NCI-H2107 treated with DMSO at 0.1 percent for 48 hours (cell line): Measurements from ENCODE around the gene CCNB1IP1.
"Not testable (repeated sequence)": the region's sequence is repeated elsewhere in the genome, so short reads cannot be mapped to it uniquely, and the experiment has no call there.

ENCODE experiments used
- DNase-seq: peaks from one replicate; lab custom pipeline; 2025; ENCODE audit not compliant: unreplicated experiment; lab: John Stamatoyannopoulos, UW

Gene CCNB1IP1, protein sequence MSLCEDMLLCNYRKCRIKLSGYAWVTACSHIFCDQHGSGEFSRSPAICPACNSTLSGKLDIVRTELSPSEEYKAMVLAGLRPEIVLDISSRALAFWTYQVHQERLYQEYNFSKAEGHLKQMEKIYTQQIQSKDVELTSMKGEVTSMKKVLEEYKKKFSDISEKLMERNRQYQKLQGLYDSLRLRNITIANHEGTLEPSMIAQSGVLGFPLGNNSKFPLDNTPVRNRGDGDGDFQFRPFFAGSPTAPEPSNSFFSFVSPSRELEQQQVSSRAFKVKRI

DNA sequence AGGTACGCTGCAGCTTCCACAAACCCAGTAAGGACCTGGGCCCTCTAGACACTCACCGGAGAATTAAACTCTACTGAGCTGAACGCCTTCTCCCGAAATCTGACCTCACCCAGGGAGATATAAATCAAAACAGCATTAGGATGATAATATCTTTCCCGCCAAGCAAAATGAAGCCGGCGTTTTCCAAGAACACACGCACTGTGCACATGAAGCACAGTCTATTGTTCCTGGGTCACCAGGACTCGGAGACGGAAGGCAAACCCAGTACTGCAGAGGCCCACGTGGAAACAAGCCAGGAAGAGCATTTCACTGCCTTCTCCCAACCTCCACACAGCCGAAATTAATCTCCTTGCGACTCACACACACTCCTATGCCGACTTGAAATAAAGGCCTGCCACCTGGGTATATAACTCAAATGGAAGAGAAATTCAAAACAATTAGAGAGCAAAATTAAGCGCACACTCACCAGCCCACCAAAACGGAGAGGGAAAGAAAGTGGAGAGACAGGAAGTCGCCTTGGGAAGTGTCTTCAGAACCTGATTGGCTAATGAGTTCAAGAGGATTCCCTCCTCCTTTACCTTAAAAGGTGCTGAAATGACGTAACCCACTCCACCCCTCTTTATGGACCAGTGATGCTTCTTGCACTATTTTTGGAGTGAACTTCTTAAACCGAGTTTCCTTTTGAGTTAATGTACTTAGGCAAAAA lies at the start of gene CCNB1IP1:
Gene CCNB1IP1, minus strand, starts transcription at position 492 of the 706 bp plus-strand sequence. CDS start 16,756 bp downstream, outside the sequence.
- peak; percentile 96 for DNase-seq

DNA sequence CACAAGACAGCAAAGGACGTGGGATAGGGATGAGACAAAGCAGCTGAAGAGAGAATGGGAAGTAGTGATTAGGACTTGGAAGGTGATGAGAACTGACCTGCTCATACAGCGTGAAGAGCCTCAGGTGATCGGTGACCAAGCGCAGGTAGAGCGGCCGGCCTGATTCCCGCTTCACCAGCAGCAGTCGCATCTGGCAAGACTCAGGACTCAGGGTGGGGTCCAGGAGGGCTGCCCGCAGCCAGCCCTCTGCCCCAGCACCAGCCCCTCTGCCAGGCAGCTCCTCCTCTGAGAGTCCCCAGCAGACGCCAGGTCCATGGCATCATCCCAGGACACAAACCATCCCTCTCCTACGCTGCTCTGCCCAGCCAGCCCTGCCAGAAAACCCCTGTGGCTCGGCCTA lies 49.4 kb upstream of the CCNB1IP1 start:
- no peak for DNase-seq

DNA sequence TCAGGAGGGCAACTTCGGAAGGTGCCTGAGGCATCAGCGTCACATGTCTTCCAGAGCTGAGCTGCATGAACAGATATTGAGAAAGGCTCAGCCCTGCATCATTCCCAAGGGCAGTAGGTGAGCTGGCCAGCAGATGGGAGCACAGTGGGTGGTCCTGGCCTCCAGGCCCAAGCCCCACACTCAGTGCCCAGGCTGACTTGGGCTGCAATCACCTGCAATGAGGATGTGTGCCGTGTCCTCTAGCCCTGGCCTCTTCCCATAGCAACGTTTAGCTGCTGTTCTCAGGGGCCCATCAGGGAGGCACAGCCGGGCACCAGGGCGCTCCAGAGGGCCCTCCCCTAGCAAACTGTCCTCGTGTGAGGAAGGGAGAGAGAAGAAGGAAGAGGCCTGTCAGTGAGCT lies 48.3 kb upstream of the CCNB1IP1 start:
- no peak for DNase-seq

DNA sequence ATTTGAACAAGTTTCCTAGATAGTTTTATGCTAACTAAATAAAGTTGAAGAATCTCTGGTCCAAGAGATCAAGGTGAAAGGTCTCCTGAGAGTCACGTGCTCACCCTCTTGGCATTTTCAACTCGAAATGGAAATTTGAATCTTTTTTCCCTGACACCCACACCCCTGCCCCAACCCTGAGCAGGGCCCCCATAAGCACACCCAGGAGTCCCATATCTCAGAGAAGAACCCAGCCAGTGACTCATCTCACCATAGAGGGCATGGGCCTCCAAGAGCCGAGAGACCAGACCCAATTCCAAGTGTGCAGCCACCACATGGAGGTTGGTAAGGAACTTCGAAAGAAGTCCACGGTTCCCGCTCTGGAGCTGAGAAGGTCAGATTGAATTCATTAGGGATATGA lies 47.6 kb upstream of the CCNB1IP1 start:
- DNase-seq = no peak

DNA sequence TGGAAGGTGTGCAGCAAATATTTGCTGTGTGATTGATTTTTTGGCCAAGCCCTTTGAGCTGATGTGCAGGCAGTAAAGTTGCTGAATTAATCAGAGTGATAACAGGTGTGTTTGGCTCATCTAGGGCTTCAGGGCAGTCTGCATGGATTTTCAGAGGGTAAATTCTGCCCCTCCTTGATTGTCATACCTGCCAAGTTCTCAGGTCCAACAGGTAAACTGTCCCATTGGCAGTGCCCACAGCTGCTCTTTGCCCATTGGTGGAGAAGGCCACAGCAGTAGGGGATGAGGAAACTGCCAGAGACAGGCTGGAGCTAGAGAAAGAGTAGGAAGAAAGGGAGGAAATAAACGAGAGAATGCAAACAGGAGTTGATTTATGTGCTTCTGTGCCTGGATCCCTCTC lies 46.7 kb upstream of the CCNB1IP1 start:
- no peak for DNase-seq

DNA sequence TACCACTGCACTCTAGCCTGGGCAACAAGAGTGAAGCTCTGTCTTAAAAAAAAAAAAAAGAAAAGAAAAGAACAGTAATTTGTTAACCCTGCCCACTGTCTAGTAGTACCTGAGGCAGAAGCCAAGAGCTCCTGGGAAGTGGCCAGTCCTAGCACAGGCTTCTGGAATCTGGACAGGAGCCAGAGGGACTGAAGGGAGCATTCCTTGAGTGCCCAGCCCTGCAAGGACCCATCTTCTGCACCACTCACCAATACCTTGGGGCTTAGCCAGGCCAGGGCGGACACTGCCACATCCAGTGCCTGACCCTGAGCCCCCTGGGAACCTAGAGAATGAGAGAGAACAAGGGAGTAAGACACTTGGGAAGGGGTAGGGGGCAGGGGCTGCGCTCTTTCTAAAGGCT lies 44.1 kb upstream of the CCNB1IP1 start:
- no peak for DNase-seq

DNA sequence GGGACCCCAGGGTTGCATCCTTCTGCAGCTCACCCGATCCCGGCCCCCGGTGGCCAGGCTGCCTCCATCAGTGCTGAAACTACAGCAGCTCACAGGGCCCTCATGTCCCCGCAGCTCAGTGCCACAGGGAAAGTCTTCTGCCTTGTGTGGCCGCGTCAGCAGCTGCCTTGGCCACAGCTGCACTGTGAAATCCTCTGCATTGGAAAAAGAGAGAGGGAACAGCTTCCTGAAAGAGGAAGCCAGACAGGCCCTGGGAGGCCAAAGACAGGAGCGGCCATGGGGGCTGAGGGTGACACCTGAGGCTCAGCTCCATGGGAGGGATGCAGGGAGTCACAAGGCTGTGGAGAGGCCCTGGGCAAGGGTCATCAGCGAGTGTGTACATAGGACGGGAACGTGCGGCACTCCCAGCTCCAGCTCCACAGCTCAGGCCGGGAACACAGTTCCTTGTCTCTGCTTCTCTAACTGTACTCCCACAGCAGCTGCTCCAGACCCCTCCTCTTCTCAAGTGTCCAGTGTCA lies 43.1 kb upstream of the CCNB1IP1 start:
- no peak for DNase-seq

DNA sequence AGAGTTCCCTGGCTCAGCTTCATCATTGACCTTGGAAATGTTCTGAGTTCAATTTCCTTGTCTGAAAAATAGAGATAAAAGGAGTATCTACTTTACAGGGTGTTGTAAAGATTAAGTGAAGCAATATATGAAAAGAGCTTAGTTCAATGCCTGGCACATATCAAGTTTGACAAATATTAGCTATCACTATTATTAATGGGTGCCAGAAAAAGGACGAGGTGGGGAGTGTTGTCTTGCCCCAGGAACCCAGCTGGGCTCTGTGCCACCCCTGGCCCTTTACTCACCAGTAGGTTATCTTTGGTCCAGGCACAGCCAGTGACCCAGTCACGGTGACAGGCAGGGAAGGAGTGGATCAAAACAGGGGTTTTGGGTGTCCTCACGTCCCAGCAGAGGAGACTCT lies 42.4 kb upstream of the CCNB1IP1 start:
- no peak for DNase-seq

DNA sequence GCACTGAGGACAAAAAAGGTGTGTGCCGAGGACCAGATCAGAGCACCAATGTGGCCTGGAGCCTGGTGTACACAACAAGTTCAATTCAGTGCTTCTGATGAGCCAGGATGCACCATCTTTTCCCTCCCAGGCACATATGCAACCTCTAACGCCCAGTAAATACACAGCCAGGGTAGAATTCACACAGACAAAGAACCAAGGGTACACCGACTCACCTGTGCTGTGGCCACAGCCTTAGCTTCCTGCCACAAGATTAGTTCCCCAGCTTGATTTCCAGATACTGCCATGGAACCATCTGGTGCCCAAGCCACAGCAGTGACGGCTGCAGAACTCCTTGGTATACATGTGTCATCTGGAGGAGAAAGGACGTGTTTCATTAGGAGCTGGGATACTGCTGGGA lies 39.7 kb upstream of the CCNB1IP1 start:
- DNase-seq = no peak

DNA sequence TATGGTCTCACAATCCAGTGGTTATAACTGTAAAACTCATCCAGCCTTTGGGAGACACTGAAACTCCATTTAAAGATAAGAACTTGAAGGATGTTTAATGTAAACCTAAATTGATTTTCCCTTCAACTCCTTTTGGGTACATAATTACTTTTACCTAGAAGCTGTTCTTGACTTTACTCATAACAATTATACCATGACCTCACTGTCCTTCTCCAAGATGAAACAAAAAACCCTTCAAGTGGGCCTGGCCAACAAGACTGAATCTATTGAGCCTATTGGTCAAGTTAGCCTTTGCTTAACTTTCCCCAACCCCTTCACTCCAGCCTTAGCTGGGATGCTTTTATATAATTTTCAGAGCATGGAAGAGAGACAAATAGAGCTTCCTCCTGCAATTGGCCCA lies 32.8 kb upstream of the CCNB1IP1 start:
- no peak for DNase-seq

DNA sequence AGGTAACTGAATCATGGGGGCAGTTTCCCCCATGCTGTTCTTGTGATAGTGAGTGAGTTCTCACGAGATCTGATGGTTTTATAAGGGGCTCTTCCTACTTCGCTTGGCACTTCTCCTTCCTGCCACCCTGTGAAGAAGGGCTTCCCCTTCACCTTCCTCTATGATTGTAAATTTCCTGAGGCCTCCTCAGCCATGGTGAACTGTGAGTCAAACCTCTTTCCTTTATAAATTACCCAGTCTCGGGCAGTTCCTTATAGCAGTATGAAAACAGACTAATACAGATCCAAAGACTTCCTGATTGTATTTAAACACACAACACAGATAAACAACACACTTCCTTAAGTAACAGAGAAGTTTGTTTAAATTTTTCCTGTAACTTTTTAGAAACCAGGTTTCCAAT lies 25.4 kb upstream of the CCNB1IP1 start:
- DNase-seq = not testable (repeated sequence)

DNA sequence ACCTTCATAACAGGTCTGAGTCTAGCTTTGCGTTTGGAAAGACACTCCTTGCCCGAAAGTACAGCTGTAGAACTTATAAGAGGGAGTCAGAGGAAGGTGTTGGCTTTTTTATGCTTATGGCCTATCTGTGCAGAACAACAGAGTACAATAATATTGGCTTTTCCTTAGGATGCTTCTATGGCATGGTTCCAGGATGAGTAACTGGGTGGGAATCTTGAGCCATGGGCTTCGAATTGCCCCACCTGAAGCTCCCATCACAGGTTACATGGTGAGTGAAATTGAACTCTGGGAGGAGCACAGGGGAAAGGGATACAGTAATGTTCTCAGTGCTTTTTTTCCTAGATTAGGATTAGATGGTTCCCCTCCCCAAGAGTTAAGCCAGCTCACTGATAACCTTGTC lies 23.3 kb upstream of the CCNB1IP1 start:
- no peak for DNase-seq

DNA sequence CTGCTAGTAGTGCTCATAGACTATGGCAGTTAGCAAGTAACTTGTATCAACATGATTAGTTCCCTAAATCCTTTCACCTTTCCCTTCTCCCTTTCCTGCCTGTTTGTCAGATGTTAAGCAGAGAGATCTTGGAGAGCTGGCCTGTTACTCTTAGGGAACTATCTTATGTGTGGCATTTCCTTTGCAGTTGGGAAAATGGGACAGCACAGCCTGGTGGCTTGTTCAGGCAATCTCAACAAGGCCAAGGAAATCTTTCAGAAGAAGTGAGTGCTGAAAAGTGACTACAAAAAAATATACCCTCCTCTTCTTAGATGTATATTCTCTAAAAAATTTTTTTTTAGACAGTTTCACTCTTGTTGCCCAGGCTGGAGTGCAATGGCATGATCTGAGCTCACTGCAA lies 17.8 kb upstream of the CCNB1IP1 start:
- DNase-seq = no peak

DNA sequence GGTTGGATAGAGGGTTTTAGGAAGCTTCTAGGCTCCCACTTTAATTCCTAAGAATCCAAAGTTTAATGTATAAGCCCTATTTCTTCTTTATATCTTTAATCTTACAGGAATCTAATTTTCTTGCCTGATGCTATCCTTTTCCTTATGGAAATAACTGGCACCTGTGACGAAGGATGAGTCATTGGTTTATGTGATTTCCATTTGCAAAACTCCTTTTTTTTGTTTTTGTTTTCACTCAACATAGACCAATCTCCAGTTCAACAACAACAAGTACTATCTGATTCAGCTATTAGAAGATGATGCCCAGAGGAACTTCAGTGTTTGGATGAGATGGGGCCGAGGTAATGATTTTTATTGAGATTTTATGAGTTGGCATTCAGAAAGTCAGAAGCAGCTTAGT lies 17.2 kb upstream of the CCNB1IP1 start:
- DNase-seq = no peak

DNA sequence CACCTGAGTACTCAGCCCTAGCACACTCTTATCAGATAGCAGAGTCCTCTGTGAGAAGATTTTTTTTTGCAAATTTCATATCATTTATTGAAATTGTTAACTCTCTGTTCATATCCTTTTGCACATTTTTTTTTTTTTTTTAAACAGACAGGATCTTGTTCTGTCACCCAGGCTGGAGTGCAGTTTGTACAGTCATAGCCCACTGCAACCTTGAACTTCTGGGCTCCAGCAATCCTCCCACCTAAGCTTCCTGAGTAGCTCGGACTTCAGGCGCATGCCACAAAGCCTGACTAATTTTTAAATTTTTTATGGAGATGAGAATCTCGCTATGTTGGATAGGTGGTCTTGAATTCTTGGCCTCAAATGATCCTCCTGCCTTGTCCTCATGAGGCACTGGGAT lies 14.7 kb upstream of the CCNB1IP1 start:
- no peak for DNase-seq

DNA sequence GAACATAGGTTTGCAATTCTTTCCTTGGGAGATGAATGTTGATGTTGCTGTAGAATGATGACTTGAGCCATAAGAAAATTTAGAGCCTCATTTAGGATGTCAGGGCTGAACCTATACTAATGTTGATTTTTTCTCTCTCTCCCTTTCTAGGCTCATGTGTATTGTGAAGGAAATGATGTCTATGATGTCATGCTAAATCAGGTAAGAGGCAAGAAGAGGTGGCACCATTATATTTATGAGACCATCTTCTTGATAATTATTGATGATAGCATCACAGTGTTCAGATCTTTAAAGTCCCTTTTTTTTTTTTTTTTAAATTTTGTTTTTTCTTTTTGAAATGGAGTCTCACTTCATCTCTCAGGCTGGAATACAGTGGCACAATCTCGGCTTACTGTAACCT lies 13.6 kb upstream of the CCNB1IP1 start:
- no peak for DNase-seq

DNA sequence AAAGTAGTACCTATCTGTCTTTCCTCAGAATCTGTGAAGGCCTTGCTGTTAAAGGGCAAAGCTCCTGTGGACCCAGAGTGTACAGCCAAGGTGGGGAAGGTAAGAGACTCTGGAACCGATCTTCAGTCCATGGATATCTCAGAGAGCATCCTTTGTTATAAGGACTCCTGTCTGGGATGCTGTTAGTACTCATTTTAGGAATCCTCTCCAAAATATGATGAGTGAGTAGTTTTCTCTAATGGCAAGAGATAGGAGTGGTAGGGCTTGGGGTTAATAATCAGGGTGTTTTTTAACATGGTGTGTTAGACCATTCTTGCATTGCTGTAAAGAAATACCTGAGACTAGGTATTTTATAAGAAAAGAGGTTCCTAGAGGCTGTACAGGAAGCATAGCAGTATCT lies 12.3 kb upstream of the CCNB1IP1 start:
- no peak for DNase-seq

DNA sequence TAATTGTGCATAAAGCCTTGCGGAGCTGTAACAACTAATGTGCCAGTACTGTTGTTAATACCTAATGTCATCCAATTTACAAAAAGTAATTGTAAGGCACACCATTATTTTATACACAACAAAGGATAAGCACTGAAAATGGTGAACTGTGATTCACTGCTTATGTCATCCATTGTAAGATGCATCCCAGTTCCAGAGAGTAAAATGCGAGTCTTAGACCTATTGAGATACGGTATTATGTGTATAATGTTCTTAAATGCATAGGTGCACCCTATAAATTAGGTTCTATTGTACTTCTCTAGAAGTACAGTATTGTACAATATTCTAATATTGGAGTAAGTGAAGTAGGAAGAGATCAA lies 10.8 kb upstream of the CCNB1IP1 start:
- DNase-seq = peak; percentile 35

DNA sequence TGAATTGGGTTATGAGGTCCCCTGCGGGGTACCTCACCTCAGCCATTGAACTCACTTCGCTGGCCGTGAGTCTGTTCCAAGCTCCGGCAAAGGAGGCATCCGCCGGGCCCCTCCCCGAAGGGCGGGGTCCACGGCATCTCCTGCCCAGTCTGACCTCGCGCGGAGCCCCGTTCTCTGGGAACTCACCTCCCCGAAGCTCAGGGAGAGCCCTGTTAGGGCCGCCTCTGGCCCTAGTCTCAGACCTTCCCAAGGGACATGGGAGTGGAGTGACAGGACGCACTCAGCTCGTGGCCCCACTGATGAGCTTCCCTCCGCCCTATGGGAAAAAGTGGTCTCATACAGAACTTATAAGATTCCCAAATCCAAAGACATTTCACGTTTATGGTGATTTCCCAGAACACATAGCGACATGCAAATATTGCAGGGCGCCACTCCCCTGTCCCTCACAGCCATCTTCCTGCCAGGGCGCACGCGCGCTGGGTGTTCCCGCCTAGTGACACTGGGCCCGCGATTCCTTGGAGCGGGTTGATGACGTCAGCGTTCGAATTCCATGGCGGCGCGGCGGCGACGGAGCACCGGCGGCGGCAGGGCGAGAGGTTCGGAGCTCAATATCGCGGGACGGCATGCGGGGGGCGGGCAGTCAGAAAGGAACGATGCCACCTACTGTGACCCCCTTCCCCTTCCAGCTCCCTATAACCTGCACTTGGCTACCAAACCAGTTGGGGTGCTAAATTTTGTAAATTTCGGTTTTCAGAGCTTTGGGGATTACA lies 10.2 kb upstream of the CCNB1IP1 start, which contains the start of gene PARP2:
Gene PARP2, plus strand, starts transcription at position 544 of the 770 bp plus-strand sequence. Its CDS starts 7 bp downstream, at position 551.
- peak; percentile 100 for DNase-seq

DNA sequence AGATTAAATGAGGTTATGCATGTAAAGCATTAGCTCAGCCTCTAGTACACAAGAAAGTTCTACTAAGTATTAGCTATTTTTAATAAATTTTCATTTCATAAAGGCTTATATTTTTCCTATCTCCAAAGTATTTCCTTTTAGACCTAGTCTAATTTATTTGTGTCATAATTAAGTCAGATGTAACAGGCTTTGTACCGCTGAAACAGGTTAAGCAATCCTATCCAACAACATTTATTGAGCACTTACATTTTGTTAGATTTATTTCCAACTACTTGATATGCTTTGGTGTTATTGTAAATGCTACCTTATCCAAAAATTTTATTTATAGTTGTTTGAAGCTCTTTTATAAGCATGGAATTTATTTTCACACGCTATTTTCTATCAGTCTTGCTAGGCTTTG lies 8.6 kb upstream of the CCNB1IP1 start:
- DNase-seq = no peak

DNA sequence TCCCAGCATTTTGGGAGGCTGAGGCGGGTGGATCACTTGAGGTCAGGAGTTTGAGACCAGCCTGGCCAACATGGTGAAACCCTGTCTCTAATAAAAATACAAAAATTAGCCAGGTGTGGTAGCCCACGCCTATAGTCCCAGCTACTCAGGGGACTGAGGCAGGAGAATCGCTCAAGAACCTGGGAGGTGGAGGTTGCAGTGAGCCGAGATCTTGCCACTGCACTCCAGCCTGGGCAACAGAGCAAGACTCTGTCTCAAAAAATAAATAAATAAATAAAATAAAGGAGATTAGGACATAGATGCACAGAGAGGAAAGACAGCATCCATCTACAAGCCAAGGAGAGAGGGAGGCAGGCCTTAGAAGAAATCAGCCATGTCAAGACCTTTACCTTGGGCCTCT lies 8.0 kb upstream of the CCNB1IP1 start:
- DNase-seq = not testable (repeated sequence)

DNA sequence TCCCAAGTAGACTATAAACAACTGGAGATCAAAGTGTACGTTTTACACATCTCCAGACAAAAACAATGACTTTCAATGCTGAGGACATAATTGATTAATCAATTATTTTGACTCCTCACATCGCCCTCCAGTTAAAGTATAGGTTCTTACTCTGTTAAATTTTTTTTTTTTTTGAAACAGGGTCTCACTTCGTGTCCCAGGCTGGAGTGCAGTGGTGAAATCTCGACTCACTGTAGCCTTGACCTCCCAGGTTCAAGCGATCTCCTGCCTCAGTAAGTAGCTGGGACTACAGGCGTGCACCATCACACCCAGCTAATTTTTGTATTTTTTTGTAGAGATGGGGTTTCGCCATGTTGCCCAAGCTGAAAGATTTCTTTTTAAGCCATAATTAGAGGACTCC lies 938 bp upstream of the CCNB1IP1 start:
- no peak for DNase-seq
